HCT116 (cell line): ENCODE data around the gene TACC3. TPM values are rescaled to one million over a fixed set of nuclear protein-coding genes. Genes with fewer than 3 reads are reported as not detected.

Experiments used
- ATAC-seq: fragments of 200-7000 bp; cut with Tn5 transposase; 2 replicates; pipeline ENCODE4 v1.9.1; 2020; ENCODE audit warnings: mild to moderate bottlenecking, moderate library complexity
- BruUV-seq: library from RNA; stranded (reverse); fragments of 400-500 nt; replicated peaks from 2 replicates; lab custom pipeline; 2021; lab: Mats Ljungman, UMichigan
- CTCF ChIA-PET: fragments of 300-600 bp; sonication (Branson Sonifier 250); formaldehyde crosslinking; loops from one replicate; lab custom pipeline; 2021; ENCODE audit warnings: antibody characterized with exemption; lab: Charles Lee
- POLR2A ChIA-PET: fragments of 300-600, 350-600 bp; sonication (Branson Sonifier 250); formaldehyde crosslinking; loops from one replicate; lab custom pipeline; 2021; ENCODE audit warnings: antibody characterized with exemption; lab: Charles Lee
- RAD21 ChIA-PET, 2 experiments: fragments of 300-600 bp; sonication (Branson Sonifier 250); formaldehyde crosslinking; loops; one replicate each; lab custom pipeline; 2023; ENCODE audit warnings: low total read pairs in 2 of 2; ENCODE audit not compliant: uncharacterized antibody in 2 of 2, unreplicated experiment in 2 of 2, low non-redundant PET in 1 of 2; lab: Charles Lee
- DNase-seq: peaks from one replicate; pipeline ENCODE4 v3.0.0-alpha.2; 2010; ENCODE audit warnings: low read depth, low spot score
- H2AFZ ChIP-seq: fragments of 200-600 bp; shearing (Covaris generic), sonication (generic); 2 replicates; pipeline ENCODE4 v1.6.1; 2017; ENCODE audit warnings: low read depth, mixed run types, mixed read lengths, antibody characterized with exemption, low read length; ENCODE audit not compliant: poor library complexity, severe bottlenecking
- H3K27ac ChIP-seq: 2 replicates; pipeline ENCODE4 v1.5.1; 2012; ENCODE audit warnings: low read depth, low read length
- H3K27me3 ChIP-seq: fragments of 200-600 bp; sonication (generic); 2 replicates; pipeline ENCODE4 v1.6.1; 2016; ENCODE audit warnings: mixed run types, low read length, mixed read lengths; ENCODE audit not compliant: insufficient read depth
- H3K36me3 ChIP-seq, 2 experiments: fragments of 200-500 bp in 1 of 2; fragments of 200-600 bp in 1 of 2; sonication (Bioruptor generic) in 1 of 2; sonication (generic) in 1 of 2; 2 replicates each; pipeline versions ENCODE4 v1.5.1 to v1.6.1; 2014 to 2016; ENCODE audit warnings: low read length in 2 of 2, inconsistent platforms in 1 of 2, mixed read lengths in 1 of 2, mixed run types in 1 of 2; ENCODE audit not compliant: insufficient read depth in 2 of 2, control insufficient read depth in 1 of 2
- H3K4me1 ChIP-seq, 2 experiments: fragments of 200-600 bp in 1 of 2; sonication (generic) in 1 of 2; 2 replicates each; pipeline versions ENCODE4 v1.5.1 to v1.6.1; 2012 to 2017; ENCODE audit warnings: low read length in 2 of 2, inconsistent platforms in 1 of 2, mild to moderate bottlenecking in 1 of 2, mixed read lengths in 1 of 2, mixed run types in 1 of 2, moderate library complexity in 1 of 2; ENCODE audit not compliant: insufficient read depth in 2 of 2, control insufficient read depth in 1 of 2
- H3K4me2 ChIP-seq: fragments of 200-600 bp; sonication (generic); 2 replicates; pipeline ENCODE4 v1.6.1; 2017; ENCODE audit warnings: mixed run types, low read length, mixed read lengths
- H3K4me3 ChIP-seq, 2 experiments: fragments of 200-600 bp in 1 of 2; sonication (generic) in 1 of 2; replicated peaks in 1 of 2; 2 replicates each; pipeline ENCODE4 v1.5.1; 2011 to 2016; ENCODE audit warnings: low read length in 2 of 2, control low read depth in 1 of 2, low read depth in 1 of 2, mild to moderate bottlenecking in 1 of 2, mixed read lengths in 1 of 2, mixed run types in 1 of 2
- H3K79me2 ChIP-seq: fragments of 200-600 bp; sonication (generic); 2 replicates; pipeline ENCODE4 v1.6.1; 2017; ENCODE audit warnings: mild to moderate bottlenecking, mixed run types, low read length, moderate library complexity, mixed read lengths; ENCODE audit not compliant: insufficient read depth
- H3K9ac ChIP-seq: fragments of 200-600 bp; sonication (generic); 2 replicates; pipeline ENCODE4 v1.6.1; 2016; ENCODE audit warnings: low read length, mixed read lengths
- H3K9me2 ChIP-seq: fragments of 200-600 bp; sonication (generic), shearing (Covaris generic); 2 replicates; pipeline ENCODE4 v1.6.1; 2017; ENCODE audit warnings: mixed run types, mild to moderate bottlenecking, moderate library complexity; ENCODE audit not compliant: insufficient read depth
- H3K9me3 ChIP-seq, 2 experiments: fragments of 200-500 bp in 1 of 2; fragments of 200-600 bp in 1 of 2; sonication (Bioruptor generic) in 1 of 2; sonication (generic) in 1 of 2; 2 replicates each; pipeline ENCODE4 v1.6.1; 2014 to 2017; ENCODE audit warnings: low read length in 2 of 2, mixed read lengths in 2 of 2, inconsistent platforms in 1 of 2, low read depth in 1 of 2, mild to moderate bottlenecking in 1 of 2, mixed run types in 1 of 2, moderate library complexity in 1 of 2; ENCODE audit not compliant: control insufficient read depth in 1 of 2, insufficient read depth in 1 of 2
- H4K20me1 ChIP-seq: fragments of 200-600 bp; sonication (generic), shearing (Covaris generic); 2 replicates; pipeline ENCODE4 v1.6.1; 2017; ENCODE audit warnings: mixed run types, mild to moderate bottlenecking, moderate library complexity; ENCODE audit not compliant: insufficient read depth
- CBX3 ChIP-seq: IDR thresholded peaks from 2 replicates; pipeline ENCODE4 v1.6.1; 2012; ENCODE audit warnings: low read depth
- CEBPB ChIP-seq: IDR thresholded peaks from 2 replicates; pipeline ENCODE4 v1.6.1; 2012; ENCODE audit warnings: low read depth
- EGR1 ChIP-seq: IDR thresholded peaks from 2 replicates; pipeline ENCODE4 v1.6.1; 2012; ENCODE audit warnings: low read depth
- FOSL1 ChIP-seq: IDR thresholded peaks from 2 replicates; pipeline ENCODE4 v1.6.1; 2012; ENCODE audit warnings: low read depth
- POLR2AphosphoS5 ChIP-seq: IDR thresholded peaks from 2 replicates; pipeline ENCODE4 v1.6.1; 2011; ENCODE audit warnings: mild to moderate bottlenecking, low read depth, low read length, moderate library complexity
- TCF7L2 ChIP-seq: IDR thresholded peaks from 2 replicates; pipeline ENCODE4 v1.7.0; 2011; ENCODE audit warnings: borderline replicate concordance, inconsistent platforms; ENCODE audit not compliant: insufficient read depth, insufficient read length; ENCODE audit errors: extremely low read depth
- YY1 ChIP-seq: IDR thresholded peaks from 2 replicates; pipeline ENCODE4 v1.6.1; 2011; ENCODE audit warnings: low read length, low read depth, moderate library complexity, mild to moderate bottlenecking; ENCODE audit not compliant: insufficient replicate concordance; ENCODE audit errors: extremely low read depth
- intact Hi-C: fragments of 100-400 bp; cut with micrococcal nuclease; formaldehyde crosslinking; loops from 2 replicates; pipeline ENCODE4 v1.10.0; 2022
- total RNA-seq: library from RNA; stranded (reverse); gene quantifications from one replicate; pipeline ENCODE4 v1.2.1, GENCODE V29; 2021; ENCODE audit not compliant: unreplicated experiment
- TF ChIP-seq, protein P1 (sequence below), 3 experiments: fragments of 200-600 bp in 1 of 3; sonication (generic) in 1 of 3; IDR thresholded peaks in 2 of 3; conservative IDR thresholded peaks in 1 of 3; 2 replicates each; pipeline ENCODE4 v1.5.1; 2012 to 2017; ENCODE audit warnings: low read depth in 2 of 3, low read length in 2 of 3, antibody characterized with exemption in 1 of 3, borderline replicate concordance in 1 of 3, control low read depth in 1 of 3, mild to moderate bottlenecking in 1 of 3, mixed read lengths in 1 of 3, mixed run types in 1 of 3, moderate library complexity in 1 of 3; ENCODE audit not compliant: insufficient read depth in 1 of 3
- TF ChIP-seq, protein P2 (sequence below): IDR thresholded peaks from 2 replicates; pipeline ENCODE4 v1.6.1; 2012; ENCODE audit warnings: low read depth
- TF ChIP-seq, protein P3 (sequence below): IDR thresholded peaks from 2 replicates; pipeline ENCODE4 v1.6.1; 2012
- TF ChIP-seq, protein P4 (sequence below): IDR thresholded peaks from 2 replicates; pipeline ENCODE4 v1.6.1; 2012

The TACC3 gene
- total RNA-seq, 1 experiment from 2014 or later = 106 TPM

DNA sequence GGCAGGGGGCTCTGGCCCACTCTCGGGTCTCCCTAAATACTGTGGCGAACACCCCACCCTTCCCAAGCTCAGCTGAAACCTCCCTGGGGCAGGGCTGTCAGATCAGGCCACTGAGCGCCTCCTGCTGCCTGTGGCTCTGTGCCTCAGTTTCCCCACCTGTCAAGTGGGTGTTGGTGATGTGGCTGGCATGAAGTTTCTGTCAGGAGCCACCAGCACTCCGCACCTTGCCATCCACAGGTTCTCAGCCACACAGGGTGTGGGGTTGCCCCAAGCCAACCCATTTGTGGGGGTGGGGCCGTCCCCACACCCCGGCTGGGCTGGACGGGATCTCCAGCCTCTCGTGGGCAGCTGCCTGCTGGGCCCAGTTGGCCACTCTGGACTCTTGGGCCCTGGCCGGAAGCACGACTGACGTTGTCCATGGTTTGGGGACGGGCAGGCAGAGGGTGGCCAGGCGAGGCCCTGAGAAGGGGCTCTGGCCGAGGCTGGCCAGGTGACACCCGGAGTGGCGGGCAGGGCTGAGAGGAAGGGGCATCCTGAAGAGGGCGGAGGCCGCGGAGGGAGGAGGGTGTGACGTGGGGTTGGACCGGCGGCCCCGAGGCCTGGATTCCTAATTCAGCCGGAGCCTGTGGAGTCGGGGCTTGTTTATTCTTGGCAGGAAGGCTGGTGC is 66.2 kb downstream of the TACC3 start:
- no peak overlapping the region for H3K27ac ChIP-seq
- ATAC-seq (no peak), DNase-seq (no peak)
- POLR2A ChIA-PET = no interaction called here
- RAD21 ChIA-PET = no interaction called here
- H3K9ac ChIP-seq = no peak overlapping the region
- no peaks in the 10 kb centered on the region for H3K9me3 ChIP-seq
- CTCF ChIA-PET = interaction anchor here (0.6 kb wide), 1 partner anchor 25 kb away, joined by 3 read pairs; no protein-coding TSS in a partner anchor
- H4K20me1 ChIP-seq = no peaks in the 10 kb centered on the region
- H3K4me3 ChIP-seq = no peak overlapping the region
- H3K4me1 ChIP-seq = peaks cover 0 to 6% of the 10 kb centered on the region in 2 experiments; a peak in 3 of 4 replicates
- no TSS peak for BruUV-seq
- H3K27me3 ChIP-seq = no peaks in the 10 kb centered on the region
- TF ChIP-seq CBX3 (no peak), FOSL1 (no peak), CEBPB (no peak), EGR1 (no peak), POLR2AphosphoS5 (no peak), YY1 (no peak), TCF7L2 (no peak)
- TF ChIP-seq, protein P1, sequence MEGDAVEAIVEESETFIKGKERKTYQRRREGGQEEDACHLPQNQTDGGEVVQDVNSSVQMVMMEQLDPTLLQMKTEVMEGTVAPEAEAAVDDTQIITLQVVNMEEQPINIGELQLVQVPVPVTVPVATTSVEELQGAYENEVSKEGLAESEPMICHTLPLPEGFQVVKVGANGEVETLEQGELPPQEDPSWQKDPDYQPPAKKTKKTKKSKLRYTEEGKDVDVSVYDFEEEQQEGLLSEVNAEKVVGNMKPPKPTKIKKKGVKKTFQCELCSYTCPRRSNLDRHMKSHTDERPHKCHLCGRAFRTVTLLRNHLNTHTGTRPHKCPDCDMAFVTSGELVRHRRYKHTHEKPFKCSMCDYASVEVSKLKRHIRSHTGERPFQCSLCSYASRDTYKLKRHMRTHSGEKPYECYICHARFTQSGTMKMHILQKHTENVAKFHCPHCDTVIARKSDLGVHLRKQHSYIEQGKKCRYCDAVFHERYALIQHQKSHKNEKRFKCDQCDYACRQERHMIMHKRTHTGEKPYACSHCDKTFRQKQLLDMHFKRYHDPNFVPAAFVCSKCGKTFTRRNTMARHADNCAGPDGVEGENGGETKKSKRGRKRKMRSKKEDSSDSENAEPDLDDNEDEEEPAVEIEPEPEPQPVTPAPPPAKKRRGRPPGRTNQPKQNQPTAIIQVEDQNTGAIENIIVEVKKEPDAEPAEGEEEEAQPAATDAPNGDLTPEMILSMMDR (IDR thresholded peaks at IDR 0.05 in 2 of 3, conservative IDR thresholded peaks at IDR 0.05 in 1 of 3; ENCODE audit: borderline replicate concordance in 1 of 3, insufficient read depth in 1 of 3, low read depth in 2 of 3, low read length in 2 of 3) = no peak
- TF ChIP-seq, protein P2, sequence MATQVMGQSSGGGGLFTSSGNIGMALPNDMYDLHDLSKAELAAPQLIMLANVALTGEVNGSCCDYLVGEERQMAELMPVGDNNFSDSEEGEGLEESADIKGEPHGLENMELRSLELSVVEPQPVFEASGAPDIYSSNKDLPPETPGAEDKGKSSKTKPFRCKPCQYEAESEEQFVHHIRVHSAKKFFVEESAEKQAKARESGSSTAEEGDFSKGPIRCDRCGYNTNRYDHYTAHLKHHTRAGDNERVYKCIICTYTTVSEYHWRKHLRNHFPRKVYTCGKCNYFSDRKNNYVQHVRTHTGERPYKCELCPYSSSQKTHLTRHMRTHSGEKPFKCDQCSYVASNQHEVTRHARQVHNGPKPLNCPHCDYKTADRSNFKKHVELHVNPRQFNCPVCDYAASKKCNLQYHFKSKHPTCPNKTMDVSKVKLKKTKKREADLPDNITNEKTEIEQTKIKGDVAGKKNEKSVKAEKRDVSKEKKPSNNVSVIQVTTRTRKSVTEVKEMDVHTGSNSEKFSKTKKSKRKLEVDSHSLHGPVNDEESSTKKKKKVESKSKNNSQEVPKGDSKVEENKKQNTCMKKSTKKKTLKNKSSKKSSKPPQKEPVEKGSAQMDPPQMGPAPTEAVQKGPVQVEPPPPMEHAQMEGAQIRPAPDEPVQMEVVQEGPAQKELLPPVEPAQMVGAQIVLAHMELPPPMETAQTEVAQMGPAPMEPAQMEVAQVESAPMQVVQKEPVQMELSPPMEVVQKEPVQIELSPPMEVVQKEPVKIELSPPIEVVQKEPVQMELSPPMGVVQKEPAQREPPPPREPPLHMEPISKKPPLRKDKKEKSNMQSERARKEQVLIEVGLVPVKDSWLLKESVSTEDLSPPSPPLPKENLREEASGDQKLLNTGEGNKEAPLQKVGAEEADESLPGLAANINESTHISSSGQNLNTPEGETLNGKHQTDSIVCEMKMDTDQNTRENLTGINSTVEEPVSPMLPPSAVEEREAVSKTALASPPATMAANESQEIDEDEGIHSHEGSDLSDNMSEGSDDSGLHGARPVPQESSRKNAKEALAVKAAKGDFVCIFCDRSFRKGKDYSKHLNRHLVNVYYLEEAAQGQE = no peak
- TF ChIP-seq, protein P3, sequence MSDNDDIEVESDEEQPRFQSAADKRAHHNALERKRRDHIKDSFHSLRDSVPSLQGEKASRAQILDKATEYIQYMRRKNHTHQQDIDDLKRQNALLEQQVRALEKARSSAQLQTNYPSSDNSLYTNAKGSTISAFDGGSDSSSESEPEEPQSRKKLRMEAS = no peak
- TF ChIP-seq, protein P4, sequence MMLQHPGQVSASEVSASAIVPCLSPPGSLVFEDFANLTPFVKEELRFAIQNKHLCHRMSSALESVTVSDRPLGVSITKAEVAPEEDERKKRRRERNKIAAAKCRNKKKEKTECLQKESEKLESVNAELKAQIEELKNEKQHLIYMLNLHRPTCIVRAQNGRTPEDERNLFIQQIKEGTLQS = no peak
- no peaks in the 10 kb centered on the region for H3K36me3 ChIP-seq
- H3K4me2 ChIP-seq = no peak overlapping the region
- intact Hi-C loops = no loop called here
- no peaks in the 10 kb centered on the region for H3K9me2 ChIP-seq
- H2AFZ ChIP-seq = no peak overlapping the region
- no peaks in the 10 kb centered on the region for H3K79me2 ChIP-seq
